Hepatocyte (in vitro differentiated cells): ENCODE results near the gene SOX6. TPM values are rescaled to one million over a fixed set of nuclear protein-coding genes. Genes with fewer than 3 reads are reported as not detected.

Experiments used
- DNase-seq: peaks from one replicate; pipeline ENCODE4 v3.0.0-alpha.2; 2016; ENCODE audit warnings: low spot score
- H2AFZ ChIP-seq: fragments of 200-600 bp; sonication (generic); 2 replicates; pipeline ENCODE4 v1.6.0; 2016; ENCODE audit warnings: antibody characterized with exemption, mild to moderate bottlenecking
- H3K27ac ChIP-seq: fragments of 200-600 bp; sonication (generic); 2 replicates; pipeline ENCODE4 v1.5.1; 2016; ENCODE audit warnings: mild to moderate bottlenecking
- H3K27me3 ChIP-seq: fragments of 200-600 bp; sonication (generic); 2 replicates; pipeline ENCODE4 v1.6.1; 2016
- H3K36me3 ChIP-seq: fragments of 200-600 bp; sonication (generic); replicated peaks from 2 replicates; pipeline ENCODE4 v1.5.1; 2016; ENCODE audit warnings: low read depth; ENCODE audit not compliant: insufficient read depth
- H3K4me1 ChIP-seq: fragments of 200-600 bp; sonication (generic); 2 replicates; pipeline ENCODE4 v1.5.1; 2016; ENCODE audit warnings: mild to moderate bottlenecking, moderate library complexity; ENCODE audit not compliant: insufficient read depth
- H3K4me2 ChIP-seq: fragments of 200-600 bp; sonication (generic); 2 replicates; pipeline ENCODE4 v1.6.0; 2016
- H3K4me3 ChIP-seq: fragments of 200-600 bp; sonication (generic); 2 replicates; pipeline ENCODE4 v1.5.1; 2016; ENCODE audit warnings: mild to moderate bottlenecking
- H3K79me2 ChIP-seq: fragments of 200-600 bp; sonication (generic); 2 replicates; pipeline ENCODE4 v1.6.0; 2017; ENCODE audit warnings: mild to moderate bottlenecking
- H3K9me2 ChIP-seq: fragments of 200-600 bp; sonication (generic); replicated peaks from 2 replicates; pipeline ENCODE4 v1.6.0; 2017; ENCODE audit warnings: mild to moderate bottlenecking; ENCODE audit not compliant: insufficient read depth
- H3K9me3 ChIP-seq: fragments of 200-600 bp; sonication (generic); 2 replicates; pipeline ENCODE4 v1.5.1; 2016; ENCODE audit warnings: low read depth, mild to moderate bottlenecking
- H4K20me1 ChIP-seq: fragments of 200-600 bp; sonication (generic); 2 replicates; pipeline ENCODE4 v1.6.0; 2016; ENCODE audit warnings: mild to moderate bottlenecking; ENCODE audit not compliant: insufficient read depth, poor library complexity, severe bottlenecking
- EZH2 ChIP-seq: fragments of 200-600 bp; sonication (generic); IDR thresholded peaks from 2 replicates; pipeline ENCODE4 v1.6.1; 2016; ENCODE audit warnings: antibody characterized with exemption, mild to moderate bottlenecking, borderline replicate concordance
- EZH2phosphoT487 ChIP-seq: fragments of 200-600 bp; sonication (generic); IDR thresholded peaks from one replicate; pipeline ENCODE4 v1.6.1; 2018; ENCODE audit warnings: antibody characterized with exemption, mild to moderate bottlenecking, low read depth, moderate library complexity; ENCODE audit not compliant: unreplicated experiment, severe bottlenecking
- WGBS: methylation state at CpG from one replicate; pipeline ENCODE4 v1.1.6; 2016; ENCODE audit warnings: low lambda C conversion rate; ENCODE audit errors: missing lambda C conversion rate; 5-methylcytosine and 5-hydroxymethylcytosine counted together
- polyA plus RNA-seq: library from polyadenylated mRNA; unstranded; fragments of >200 nt; fragmentation: Nextera tagmentation; extraction: Ambion mirVana; gene quantifications from 2 replicates; pipeline ENCODE4 v1.2.1, GENCODE V29; 2016
- total RNA-seq: library from RNA; depleted of rRNA; stranded (reverse); fragments of >200 nt; gene quantifications from 2 replicates; pipeline ENCODE4 v1.2.3, GENCODE V29; 2014
- TF ChIP-seq, protein P1 (sequence below): fragments of 200-600 bp; sonication (generic); IDR thresholded peaks from 2 replicates; pipeline ENCODE4 v1.5.1; 2016; ENCODE audit warnings: antibody characterized with exemption, mild to moderate bottlenecking; ENCODE audit not compliant: poor library complexity

The SOX6 gene
- total and polyA plus RNA-seq, 2 experiments from 2014 or later = 23.2 to 75.7 TPM

DNA sequence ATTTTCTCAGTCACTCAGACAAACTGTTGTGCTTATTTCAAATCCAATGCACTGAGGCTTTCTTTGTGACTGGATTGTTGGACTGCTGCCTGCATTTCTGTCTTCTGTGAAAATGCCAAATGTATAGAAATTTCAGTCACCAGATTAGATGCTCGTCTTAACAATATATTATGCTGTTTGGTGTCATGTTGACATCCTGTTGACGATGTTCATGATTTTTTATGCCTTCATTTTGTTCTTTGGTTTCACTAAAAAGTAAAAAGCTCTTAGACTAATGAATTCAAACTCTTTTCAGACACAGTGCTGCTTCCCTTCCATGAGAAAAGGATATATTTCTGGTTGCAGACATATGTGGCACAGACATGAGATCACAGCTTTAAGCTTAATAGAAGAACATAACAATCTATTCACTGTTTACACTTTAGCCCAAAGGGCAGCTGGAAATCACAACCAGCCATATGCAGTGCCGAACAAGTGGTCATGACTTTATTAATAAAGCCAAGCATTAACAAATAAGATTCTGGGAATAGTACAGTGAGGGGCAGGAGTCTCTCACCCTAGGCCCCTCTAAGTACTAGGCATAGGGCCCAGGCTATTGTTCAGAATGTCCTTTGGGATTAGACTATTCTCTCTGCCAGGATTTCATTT, 9.4 kb upstream of the SOX6 start:
- peak overlapping the region; percentile 10 for H3K4me2 ChIP-seq
- no peak for DNase-seq
- H3K9me2 ChIP-seq = no peaks in the 10 kb centered on the region
- TF ChIP-seq EZH2 (no peak), EZH2phosphoT487 (no peak)
- TF ChIP-seq, protein P1, sequence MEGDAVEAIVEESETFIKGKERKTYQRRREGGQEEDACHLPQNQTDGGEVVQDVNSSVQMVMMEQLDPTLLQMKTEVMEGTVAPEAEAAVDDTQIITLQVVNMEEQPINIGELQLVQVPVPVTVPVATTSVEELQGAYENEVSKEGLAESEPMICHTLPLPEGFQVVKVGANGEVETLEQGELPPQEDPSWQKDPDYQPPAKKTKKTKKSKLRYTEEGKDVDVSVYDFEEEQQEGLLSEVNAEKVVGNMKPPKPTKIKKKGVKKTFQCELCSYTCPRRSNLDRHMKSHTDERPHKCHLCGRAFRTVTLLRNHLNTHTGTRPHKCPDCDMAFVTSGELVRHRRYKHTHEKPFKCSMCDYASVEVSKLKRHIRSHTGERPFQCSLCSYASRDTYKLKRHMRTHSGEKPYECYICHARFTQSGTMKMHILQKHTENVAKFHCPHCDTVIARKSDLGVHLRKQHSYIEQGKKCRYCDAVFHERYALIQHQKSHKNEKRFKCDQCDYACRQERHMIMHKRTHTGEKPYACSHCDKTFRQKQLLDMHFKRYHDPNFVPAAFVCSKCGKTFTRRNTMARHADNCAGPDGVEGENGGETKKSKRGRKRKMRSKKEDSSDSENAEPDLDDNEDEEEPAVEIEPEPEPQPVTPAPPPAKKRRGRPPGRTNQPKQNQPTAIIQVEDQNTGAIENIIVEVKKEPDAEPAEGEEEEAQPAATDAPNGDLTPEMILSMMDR = no peak
- H4K20me1 ChIP-seq = no peaks in the 10 kb centered on the region
- H3K79me2 ChIP-seq = peaks cover 38% of the 10 kb centered on the region
- H3K4me3 ChIP-seq = no peak overlapping the region
- WGBS = 58% methylated on average over 3 of the region's 3 CpGs
- no peaks in the 10 kb centered on the region for H3K36me3 ChIP-seq
- peak overlapping the region; percentile 15 for H3K27ac ChIP-seq
- no peak overlapping the region for H2AFZ ChIP-seq
- no peaks in the 10 kb centered on the region for H3K27me3 ChIP-seq
- peaks cover 12% of the 10 kb centered on the region for H3K4me1 ChIP-seq
- H3K9me3 ChIP-seq = no peaks in the 10 kb centered on the region

DNA sequence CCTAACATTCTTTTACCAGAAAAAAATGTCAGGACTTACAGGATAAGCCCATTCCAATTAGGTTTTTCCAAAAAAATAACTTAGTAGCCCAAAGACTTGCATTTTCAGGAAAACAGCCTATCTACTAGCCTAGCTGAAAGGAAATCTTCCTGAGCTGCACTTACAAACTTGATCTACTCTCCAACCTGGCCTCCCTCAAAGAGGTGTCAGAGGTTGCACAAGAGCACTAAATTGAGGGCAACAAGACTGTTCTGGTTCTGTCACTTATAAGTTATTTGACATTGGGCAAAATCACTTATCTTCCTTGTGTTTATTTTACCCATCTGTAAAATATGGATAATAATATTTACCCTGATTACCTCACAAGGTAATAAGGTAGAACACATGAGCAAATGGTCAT, 7.9 kb upstream of the SOX6 start:
- Histone ChIP-seq H3K36me3 (no peaks in the 10 kb centered on the region), H3K4me3 (no peak overlapping the region), H2AFZ (no peak overlapping the region), H3K79me2 (peaks cover 45% of the 10 kb centered on the region), H4K20me1 (no peaks in the 10 kb centered on the region), H3K4me1 (peaks cover 18% of the 10 kb centered on the region), H3K9me3 (no peaks in the 10 kb centered on the region), H3K4me2 (no peak overlapping the region), H3K27ac (peak overlapping the region; percentile 15), H3K9me2 (no peaks in the 10 kb centered on the region), H3K27me3 (no peaks in the 10 kb centered on the region)
- TF ChIP-seq, protein P1 = no peak
- TF ChIP-seq EZH2phosphoT487 (no peak), EZH2 (no peak)
- DNase-seq = no peak

GRCh38 chr11:16363706-16364105, 7.4 kb upstream of the SOX6 start:
- Histone ChIP-seq H3K27ac (no peak overlapping the region), H3K4me3 (no peak overlapping the region), H3K4me2 (no peak overlapping the region), H3K36me3 (no peaks in the 10 kb centered on the region), H3K4me1 (peaks cover 24% of the 10 kb centered on the region), H3K9me2 (no peaks in the 10 kb centered on the region), H3K9me3 (no peaks in the 10 kb centered on the region), H3K79me2 (peaks cover 49% of the 10 kb centered on the region), H3K27me3 (no peaks in the 10 kb centered on the region), H2AFZ (no peak overlapping the region), H4K20me1 (no peaks in the 10 kb centered on the region)
- TF ChIP-seq EZH2phosphoT487 = no peak
- TF ChIP-seq, protein P1 = no peak
- no peak for TF ChIP-seq EZH2
- DNase-seq = no peak
- WGBS = 88% methylated on average over 3 of the region's 3 CpGs
